HG03565 (cell line): ENCODE data around the gene KRTAP4-12.
"Not testable (repeated sequence)": the region's sequence is repeated elsewhere in the genome, so short reads cannot be mapped to it uniquely, and the experiment has no call there.

ENCODE experiments used
- ATAC-seq: cut with Tn5 transposase; IDR thresholded peaks from one replicate; pipeline ENCODE4 v1.9.1; 2021; ENCODE audit warnings: mild to moderate bottlenecking, moderate library complexity; ENCODE audit not compliant: unreplicated experiment

KRTAP4-12 gene

DNA sequence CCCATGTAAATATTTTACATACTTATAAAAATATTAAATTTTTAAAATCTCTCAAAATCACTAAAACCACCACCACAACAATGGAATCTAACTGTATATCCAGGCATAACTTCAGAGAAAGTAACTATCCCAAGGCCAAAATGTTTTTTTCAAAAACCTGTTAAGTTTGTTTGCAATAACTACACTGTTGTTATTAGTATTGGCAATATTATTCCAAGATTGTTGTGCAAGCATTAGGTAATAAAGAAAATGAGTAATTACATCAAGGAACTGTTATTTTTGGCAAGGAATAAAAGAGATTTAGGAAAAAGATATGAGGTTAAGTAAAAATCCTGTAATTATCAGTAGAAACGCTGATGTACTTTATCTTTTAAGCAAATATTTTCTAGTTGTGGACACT is 3.4 kb upstream of the KRTAP4-12 start:
- no peak for ATAC-seq

DNA sequence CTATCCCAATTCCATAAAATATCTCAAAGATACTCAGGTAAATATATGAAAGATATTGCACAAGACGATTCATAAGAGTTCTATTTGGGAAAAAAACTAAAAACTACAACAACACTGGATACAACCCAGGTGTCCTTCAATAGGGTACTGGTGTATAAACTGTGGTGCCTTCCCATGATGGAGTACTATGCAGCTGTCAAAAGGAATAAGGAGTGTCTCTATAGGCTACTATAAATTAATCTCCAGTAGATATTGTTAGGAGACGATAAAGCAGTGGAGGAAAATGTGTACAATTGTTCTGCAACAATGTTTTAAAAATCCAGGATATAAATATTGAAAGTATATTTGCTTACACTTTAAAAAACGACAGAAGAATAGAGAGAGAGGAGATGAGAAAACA is 2.4 kb upstream of the KRTAP4-12 start:
- no peak for ATAC-seq

DNA sequence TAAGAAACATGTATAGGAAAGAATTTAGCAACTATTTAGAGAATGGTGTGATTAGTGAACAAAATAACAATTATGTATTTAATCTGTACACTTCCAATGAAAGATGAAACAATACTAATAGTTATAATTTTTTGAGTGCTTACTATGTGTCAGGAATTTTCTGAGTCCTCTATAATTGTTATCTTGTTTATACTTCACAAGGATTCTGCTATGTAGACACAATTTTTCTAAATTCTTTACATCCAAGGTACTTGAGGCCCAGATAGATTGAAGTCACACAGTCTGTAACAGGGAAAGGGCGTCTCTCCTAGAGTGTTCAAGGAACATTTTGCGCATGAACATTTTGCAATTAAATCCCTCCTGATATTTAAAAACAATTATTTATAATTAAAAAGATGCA is 1.1 kb upstream of the KRTAP4-12 start:
- no peak for ATAC-seq

DNA sequence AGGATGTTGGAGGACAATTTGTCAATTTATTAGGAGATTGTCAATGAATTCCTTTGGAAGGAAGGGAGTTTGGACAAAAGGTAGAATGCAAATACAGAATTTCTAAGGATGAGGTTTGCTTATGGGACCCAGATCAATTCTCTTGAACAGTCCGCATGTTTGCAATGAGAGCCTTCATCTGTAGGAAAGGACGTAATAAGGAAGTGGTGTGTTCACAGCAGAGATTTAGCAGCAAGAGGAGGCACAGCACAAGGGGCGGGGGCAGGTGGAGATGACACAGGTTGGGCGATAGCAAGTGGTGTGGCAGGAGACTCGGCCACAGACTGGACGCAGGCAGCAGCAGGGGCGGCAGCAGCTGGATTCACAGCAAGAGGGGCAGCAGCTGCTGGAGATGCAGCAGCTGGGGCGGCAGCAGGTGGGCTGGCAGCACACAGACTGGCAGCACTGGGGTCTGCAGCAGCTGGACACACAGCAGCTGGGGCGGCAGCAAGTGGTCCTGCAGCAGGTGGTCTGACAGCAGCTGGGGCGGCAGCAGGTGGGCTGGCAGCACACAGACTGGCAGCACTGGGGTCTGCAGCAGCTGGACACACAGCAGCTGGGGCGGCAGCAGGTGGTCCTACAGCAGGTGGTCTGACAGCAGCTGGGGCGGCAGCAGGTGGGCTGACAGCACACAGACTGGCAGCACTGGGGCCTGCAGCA is 541 bp downstream of the KRTAP4-12 start:
- not testable (repeated sequence) for ATAC-seq

DNA sequence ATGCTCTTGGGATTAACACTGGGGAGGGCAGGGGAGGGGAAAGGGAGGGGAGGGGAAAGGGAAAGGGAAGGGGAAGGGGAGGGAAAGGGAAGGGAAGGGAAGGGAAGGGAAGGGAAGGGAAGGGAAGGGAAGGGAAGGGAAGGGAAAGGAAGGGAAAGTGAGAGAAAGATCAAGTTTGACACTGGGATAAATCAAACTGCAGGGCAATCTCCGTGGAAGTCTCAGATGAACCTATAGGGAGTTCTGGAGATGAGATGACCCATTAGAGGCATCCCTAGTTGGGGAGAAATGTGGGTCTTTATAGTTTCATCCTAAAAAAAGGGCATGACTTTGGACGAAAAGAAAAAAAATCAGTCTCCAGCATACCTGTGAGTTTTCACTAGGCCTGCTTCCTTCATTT is 2.2 kb downstream of the KRTAP4-12 start:
- ATAC-seq = no peak

DNA sequence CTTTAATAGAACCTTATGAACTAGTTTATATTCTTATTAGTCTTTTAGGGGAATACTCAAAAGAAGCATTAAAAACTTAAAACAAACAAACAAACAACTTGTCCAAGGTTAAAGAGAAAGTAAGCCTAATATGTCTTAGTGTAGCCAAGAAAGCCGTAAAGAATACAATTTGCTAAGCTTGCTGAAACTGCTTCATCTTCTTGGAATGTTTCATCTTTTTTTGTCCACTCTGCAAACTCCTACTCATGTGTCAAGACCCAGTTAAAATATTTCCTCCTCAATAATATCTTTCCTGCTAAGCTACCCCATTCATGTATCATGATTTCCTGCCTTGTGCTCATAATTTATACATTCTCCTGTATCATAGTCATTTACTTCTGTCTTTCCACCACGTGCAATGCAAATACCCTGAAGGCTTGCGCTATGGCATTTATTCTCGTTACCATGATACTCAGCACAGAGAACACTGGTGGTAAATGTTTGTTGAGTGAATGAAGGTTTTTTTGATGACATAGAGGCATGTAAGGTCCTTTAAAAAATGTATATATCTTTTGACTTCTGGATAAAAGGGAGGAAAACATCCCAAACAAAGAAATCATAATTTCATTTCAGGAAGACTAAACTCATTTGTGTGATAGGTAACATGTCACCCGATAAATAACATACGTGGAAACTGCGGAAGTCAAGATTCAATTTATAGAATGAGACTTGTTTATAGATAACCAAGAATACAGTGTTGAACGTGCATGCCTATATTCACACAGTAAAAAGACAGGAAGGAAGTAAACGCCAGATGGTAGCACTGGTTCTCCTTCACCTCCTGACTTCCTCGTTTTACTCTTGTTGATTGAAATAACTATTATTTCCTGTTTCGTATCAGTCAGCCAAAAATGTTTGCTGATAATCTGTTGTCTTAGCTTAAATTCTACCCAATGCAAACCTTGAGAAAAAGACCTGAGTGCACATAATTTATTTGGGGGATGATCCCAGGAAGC is 4.0 kb downstream of the KRTAP4-12 start:
- not testable (repeated sequence) for ATAC-seq

DNA sequence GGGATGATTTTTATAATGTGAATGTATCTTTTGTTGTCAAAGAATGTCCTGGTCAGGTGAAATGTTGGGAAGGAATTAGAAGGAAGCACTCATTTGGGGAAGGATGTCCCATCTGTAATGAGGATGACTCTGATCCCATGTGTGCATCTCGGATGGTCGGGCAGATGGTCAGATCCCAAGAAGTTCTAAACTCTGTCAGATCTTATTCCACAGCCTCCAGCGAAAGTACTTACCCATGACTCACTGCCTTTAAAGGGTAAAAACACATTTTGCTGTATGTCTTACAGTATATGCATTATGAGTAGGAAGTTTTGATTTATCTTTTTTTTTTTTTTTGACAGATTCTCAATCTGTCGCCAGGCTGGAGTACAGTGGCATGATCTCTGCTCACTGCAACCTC is 5.3 kb downstream of the KRTAP4-12 start:
- no peak for ATAC-seq

DNA sequence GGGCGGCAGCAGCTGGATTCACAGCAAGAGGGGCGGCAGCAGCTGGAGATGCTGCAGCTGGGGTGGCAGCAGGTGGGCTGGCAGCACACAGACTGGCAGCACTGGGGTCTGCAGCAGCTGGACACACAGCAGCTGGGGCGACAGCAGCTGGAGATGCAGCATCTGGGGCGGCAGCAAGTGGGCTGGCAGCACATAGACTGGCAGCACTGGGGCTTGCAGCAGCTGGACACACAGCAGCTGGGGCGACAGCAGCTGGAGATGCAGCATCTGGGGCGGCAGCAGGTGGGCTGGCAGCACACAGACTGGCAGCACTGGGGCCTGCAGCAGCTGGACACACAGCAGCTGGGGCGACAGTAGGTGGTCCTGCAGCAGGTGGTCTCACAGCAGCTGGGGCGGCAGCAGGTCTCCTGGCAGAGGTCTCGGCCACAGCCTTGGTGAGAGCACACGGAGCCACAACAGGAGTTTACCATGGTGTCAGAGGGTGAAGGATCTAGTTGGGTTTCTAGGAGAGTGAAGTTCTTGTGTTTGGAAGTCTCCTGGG is 6.1 kb downstream of the KRTAP4-12 start, which contains the start of gene KRTAP4-11:
KRTAP4-11 (minus strand) TSS at position 528 of the 541 bp plus-strand sequence; CDS start at position 470, 58 bp downstream.
- not testable (repeated sequence) for ATAC-seq

DNA sequence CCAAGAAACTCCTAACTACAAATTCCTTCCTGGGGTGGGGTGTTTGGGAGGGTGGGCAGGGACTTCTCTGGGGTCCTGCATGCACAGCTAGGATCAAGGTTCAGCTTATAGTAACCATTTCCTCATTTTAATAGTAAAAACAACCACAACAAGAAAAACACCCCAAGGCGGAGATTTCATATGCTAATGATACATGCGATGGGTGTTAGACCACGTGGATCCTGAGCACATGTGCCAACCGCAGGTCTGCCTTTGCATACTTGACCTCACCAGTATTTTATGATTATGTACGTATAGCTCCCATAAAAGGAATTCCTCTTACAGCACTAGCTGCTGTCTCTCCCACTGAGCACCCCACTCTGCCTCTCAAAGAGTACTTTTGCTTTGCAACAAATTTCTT is 7.7 kb downstream of the KRTAP4-12 start:
- ATAC-seq = no peak

DNA sequence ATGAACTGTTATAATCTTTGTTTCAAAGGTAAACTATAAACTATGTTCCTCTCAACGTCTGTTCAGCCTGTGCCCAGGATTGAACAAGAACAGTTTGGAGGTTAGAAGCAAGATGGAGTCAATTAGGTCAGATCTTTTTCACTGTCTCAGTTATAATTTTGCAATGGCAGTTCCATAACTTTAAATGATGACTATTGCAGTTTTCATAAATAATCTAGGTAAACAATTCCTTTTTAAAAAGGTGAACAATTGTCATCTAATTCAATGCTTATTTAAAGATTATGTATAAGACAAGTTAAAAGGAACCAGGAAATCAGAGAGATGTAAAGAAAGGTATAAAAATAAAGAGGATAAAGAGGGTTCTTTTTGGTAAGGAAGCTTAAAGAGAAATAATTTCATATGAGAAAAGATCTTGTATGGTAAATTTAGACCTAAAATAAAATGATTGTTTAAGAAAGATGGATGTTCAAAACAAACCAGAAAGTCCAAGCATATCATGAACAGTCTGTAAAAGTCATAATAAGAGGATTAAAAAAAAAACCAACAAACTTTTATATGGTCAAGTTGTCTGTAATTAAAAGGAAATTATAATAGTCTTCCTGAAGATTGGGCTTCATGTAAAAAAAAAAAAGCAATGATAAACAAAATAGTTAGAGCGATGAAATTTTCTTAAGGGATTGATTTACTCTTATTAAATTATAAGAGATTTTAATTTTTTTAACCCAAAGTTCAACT is 12.7 kb downstream of the KRTAP4-12 start:
- ATAC-seq = no peak

DNA sequence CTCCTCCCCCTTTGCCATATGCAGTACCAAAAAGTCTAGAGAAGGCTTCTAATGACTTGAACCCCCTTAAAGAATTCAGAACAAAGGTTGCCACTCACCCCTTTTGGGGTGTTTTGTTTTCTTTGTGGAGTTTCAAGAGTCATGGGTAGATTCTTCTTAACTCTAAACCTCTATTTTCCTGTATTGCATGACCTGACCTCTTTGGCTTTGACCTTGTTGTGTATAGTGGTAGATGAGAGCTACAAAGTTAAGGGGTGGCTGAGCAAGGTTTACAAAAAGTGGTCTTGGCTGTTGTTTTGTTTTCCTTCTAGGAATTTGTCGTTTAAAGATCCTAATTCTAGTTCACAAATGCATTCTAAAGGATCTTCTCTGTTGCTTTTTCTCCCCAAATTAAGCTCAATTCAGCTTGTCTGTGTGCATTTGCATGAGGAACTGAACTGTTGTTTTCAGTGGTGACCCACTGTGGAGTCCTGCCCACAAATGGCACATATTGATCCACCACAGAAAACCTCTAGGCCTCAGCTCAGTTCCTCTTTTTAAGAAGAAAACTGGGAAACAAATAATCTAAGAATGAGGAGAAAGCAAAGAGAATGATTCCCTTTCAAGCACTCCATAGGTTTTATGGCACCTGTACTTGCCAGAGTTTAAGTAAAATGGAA is 15.1 kb downstream of the KRTAP4-12 start:
- not testable (repeated sequence) for ATAC-seq

DNA sequence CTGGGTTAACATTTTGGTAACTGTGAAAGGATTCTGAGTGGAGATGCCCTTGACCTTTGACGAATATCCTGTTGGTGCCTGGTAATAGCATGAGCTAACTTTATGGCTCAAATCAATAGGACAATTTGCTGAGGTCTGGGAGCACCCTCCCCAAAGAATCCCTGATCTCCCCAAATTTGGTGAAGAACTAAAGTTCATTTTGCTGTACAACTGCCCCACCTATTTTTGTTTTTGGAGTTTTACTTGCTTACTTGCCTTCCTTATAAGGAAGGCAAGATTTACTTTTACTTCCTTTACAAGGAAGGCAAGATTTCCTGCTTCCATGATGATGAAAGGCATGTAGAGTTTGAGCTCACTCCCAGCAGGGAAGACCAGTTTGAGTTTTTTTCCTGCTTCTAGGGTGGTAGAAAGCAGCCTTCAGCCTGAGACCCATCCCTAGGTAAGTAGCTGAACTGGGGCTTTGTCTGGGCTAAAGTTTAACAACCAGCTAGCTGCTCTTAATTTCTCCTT is 16.0 kb downstream of the KRTAP4-12 start:
- no peak for ATAC-seq

DNA sequence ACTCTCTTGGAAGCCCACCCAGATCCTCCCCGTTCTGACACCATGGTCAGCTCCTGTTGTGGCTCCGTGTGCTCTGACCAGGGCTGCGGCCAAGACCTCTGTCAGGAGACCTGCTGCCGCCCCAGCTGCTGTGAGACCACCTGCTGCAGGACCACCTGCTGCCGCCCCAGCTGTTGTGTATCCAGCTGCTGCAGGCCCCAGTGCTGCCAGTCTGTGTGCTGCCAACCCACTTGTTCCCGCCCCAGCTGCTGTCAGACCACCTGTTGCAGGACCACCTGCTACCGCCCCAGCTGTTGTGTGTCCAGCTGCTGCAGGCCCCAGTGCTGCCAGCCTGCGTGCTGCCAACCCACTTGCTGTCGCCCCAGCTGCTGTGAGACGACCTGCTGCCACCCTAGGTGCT is 18.6 kb downstream of the KRTAP4-12 start, which contains the start of gene KRTAP4-9:
KRTAP4-9 (plus strand) TSS at position 43 of the 400 bp plus-strand sequence; CDS start at position 43, 0 bp downstream.
- not testable (repeated sequence) for ATAC-seq

DNA sequence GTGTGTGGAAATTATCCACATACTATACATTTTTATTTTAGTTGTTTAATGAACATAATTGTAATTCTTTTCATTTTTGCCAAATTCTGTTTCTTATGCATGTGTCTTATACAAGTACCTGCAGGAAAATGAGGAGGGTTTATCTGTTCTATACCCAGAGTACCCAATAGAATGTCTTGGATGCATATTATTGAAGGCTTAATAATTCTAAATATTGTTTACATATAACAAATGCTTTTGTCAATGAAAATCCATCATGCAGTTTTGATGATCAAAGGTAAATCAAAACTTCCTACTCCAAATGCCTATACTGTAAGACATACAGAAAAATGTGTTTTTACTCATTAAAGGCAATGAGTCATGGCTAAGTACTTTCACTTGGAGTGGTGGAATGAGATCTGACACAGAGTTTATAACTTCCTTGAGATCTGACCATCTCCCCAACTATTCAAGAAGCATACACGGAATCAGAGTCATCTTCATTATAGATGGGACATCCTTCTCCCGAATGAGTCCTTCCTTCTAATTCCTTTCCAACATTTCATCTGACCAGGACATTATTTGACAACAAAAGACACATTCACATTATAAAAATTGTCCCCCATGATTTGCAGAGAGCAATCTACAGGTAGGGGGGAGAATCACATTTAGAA is 19.5 kb downstream of the KRTAP4-12 start:
- not testable (repeated sequence) for ATAC-seq

DNA sequence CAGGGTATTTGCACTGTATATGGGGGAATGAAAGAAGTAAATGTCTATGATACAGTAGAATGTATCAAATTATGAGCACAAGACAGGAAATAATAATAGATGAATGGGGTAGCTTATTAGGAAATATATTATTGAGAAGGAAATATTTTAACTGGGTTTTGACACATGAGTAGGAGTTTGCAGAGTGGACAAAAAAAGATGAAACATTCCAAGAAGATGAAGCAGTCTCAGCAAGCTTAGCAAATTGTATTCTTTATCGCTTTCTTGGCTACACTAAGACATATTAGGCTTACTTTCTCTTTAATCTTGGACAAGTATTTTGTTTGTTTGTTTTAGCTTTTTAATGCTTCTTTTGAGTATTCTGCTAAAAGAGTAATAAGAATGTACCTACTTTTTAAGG is 20.1 kb downstream of the KRTAP4-12 start:
- ATAC-seq = no peak

DNA sequence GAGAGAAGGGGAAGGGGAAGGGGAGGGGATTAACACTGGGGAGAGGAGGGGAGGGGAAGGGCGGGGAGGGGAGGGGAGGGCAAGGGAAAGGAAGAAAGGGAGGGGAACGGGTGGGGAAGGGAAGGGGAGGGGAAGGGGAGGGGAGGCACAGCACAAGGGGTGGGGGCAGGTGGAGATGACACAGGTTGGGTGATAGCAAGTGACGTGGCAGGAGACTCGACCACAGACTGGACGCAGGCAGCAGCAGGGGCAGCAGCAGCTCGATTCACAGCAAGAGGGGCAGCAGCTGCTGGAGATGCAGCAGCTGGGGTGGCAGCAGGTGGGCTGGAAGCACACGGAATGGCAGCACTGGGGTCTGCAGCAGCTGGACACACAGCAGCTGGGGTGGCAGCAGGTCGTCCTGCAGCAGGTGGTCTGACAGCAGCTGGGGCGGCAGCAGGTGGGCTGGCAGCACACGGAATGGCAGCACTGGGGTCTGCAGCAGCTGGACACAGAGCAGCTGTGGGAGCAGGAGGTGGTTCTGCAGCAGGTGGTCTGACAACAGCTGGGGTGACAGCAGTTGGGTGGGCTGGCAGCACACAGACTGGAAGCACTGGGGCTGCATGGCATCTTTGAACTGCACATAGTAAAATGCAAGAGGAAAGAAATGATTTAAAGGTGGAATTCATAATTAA is 22.3 kb downstream of the KRTAP4-12 start, which contains the start of gene KRTAP4-16:
KRTAP4-16 (minus strand) TSS at position 624 of the 674 bp plus-strand sequence; CDS start at position 624, 0 bp downstream.
- no peak for ATAC-seq

DNA sequence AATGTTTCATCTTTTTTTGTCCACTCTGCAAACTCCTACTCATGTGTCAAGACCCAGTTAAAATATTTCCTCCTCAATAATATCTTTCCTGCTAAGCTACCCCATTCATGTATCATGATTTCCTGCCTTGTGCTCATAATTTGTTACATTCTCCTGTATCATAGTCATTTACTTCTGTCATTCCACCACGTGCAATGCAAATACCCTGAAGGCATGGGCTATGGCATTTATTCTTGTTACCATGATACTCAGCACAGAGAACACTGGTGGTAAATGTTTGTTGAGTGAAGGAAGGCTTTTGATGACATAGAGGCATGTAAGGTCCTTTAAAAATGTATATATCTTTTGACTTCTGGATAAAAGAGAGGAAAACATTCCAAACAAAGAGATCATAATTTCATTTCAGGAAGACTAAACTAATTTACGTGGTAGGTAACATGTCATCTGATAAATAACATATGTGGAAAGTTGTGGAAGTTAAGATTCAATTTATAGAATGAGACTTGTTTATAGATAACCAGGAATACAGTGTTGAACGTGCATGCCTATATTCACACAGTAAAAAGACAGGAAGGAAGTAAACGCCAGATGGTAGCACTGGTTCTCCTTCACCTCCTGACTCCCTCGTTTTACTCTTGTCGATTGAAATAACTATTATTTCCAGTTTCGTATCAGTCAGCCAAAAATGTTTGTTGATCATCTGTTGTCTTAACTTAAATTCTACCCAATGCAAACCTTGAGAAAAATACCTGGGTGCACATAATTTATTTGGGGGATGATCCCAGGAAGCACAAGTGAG is 24.1 kb downstream of the KRTAP4-12 start:
- ATAC-seq = not testable (repeated sequence)

DNA sequence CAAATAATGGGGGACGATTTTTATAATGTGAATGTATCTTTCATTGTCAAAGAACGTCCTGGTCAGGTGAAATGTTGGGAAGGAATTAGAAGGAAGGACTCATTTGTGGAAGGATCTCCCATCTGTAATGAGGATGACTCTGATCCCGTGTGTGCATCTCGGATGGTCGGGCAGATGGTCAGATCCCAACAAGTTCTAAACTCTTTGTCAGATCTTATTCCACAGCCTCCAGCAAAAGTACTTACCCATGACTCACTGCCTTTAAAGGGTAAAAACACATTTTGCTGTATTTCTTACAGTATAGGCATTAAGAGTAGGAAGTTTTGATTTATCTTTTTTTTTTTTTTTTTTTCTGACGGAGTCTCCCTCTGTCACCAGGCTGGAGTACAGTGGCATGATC is 25.5 kb downstream of the KRTAP4-12 start:
- no peak for ATAC-seq
